HG02678 (cell line): ENCODE results near the gene EMB.
"Not testable (repeated sequence)": the region's sequence is repeated elsewhere in the genome, so short reads cannot be mapped to it uniquely, and the experiment has no call there.

Experiments used
- ATAC-seq: cut with Tn5 transposase; IDR thresholded peaks from one replicate; pipeline ENCODE4 v1.9.1; 2021; ENCODE audit warnings: mild to moderate bottlenecking, moderate library complexity; ENCODE audit not compliant: unreplicated experiment

EMB gene, protein sequence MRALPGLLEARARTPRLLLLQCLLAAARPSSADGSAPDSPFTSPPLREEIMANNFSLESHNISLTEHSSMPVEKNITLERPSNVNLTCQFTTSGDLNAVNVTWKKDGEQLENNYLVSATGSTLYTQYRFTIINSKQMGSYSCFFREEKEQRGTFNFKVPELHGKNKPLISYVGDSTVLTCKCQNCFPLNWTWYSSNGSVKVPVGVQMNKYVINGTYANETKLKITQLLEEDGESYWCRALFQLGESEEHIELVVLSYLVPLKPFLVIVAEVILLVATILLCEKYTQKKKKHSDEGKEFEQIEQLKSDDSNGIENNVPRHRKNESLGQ

DNA sequence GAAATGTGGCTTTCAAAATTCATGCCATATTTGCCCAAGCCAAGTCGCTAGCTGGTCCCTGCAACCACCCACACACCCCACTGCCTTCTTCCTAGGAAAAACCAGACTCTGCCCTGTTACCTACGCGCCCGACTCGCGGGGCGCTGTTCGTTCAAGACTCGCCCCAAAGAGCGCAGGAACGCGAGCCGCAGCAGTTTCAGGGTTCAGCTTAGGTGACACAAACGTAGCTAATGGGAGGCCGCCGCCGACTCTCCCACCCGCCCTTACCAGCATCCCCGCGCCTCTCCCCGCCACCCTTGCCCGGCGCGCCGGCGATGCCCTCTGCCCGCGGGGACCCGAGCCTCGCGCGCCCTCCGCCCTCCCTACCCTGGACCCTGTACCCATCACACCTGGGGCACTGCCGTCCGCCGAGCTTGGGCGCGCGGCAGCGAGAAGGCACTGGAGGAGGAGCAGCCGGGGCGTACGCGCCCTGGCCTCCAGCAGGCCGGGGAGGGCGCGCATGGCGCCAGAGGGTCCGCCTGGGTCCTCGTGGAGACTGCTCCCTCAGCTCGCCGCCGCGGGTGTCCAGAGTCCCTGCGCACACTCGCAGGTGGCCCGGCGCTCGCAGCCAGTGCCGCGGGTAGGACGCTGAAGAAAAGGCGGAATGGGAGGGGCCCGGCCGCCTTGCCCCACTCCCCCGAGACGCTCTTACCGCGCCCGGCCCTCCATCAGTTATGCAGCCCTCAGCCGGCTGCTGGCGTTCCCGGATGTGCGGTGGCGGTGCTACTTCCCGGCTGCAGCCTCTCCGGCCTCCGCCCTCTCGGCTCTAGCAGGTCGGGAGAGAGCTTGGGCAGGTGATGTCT lies at the start of gene EMB:
EMB (minus strand) TSS at position 638 of the 842 bp plus-strand sequence; CDS start at position 501, 137 bp downstream.
- ATAC-seq = peak; percentile 58

DNA sequence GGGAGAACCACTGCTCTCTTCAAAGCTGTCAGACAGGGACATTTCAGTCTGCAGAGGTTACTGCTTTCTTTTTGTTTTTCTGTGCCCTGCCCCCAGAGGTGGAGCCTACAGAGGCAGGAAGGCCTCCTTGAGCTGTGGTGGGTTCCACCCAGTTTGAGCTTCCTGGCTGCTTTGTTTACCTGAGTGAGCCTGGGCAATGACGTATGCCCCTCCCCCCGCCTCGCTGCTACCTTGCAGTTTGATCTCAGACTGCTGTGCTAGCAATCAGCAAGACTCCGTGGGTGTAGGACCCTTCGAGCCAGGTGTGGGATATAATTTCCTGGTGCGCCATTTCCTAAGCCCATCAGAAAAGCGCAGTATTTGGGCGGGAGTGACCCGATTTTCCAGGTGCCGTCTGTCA lies 48.4 kb upstream of the EMB start:
- ATAC-seq = not testable (repeated sequence)

DNA sequence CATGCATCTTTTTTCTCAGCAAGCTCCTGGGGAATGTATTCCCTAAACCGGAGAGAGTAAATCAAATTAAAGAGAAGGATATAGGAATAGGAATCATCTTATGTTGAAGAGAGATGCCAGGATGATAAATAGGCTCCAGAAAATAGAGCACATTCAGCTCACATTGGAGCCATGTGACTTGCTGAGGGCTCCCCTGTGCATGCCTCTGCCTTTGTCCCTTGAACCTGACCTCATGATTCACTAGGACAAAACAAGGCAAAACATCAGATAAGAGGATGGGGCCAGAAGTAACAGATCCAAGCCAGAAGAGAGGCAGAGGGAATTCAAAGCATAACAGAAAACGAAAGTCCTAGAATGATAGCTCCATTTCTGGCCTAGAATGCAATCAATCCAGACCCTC lies 37.7 kb upstream of the EMB start:
- ATAC-seq = not testable (repeated sequence)

DNA sequence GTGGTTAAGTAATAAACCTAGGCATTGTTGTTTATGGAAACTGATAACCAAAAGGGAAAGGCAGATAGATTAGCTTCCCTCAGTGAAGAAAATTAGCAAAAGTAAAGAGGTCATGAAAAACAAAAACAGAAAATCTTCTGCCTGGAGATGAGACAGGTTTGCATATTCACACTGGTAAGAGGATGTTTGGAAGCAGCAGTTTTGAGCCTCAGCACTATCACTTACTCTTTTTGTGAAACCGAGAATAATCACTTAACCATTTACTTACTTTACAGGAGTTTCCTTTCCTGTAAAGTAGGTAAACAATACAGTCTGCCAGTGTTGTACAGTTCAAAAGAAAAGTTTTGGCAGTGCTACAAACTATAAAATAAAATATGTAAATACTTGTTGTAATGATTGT lies 35.5 kb upstream of the EMB start:
- ATAC-seq = peak; percentile 99

DNA sequence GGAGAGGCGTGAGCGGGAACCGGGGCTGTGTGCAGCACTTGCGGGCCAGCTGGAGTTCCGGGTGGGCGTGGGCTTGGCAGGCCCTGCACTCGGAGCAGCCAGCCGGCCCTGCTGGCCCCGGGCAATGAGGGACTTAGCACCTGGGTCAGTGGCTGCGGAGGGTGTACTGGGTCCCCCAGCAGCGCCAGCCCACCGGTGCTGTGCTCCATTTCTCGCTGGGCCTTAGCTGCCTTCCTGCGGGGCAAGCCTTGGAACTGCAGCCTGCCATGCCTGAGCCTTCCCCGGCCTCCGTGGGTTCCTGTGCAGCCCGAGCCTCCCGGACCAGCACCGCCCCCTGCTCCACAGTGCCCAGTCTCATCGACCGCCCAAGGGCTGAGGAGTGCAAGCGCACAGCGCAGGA lies 23.9 kb upstream of the EMB start:
- not testable (repeated sequence) for ATAC-seq

DNA sequence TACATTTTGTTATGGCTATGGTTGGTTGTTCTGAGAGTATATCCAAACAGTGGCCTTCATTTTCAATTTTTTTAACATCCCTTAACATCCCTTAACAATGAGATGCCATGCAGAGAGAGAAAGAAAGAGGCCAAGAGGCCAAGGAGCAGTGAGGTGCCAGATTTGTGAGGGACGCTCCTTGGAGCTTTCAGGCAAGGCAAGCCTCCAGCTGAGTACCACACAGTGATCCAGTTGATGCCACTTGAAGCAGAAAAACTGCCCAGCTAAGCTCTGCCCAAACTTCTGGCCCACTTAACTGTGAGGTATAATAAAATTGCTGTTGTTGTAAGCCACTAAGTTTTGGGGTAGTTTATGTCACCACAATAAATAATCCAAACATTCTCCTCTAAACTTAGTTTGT lies 22.6 kb upstream of the EMB start:
- no peak for ATAC-seq

DNA sequence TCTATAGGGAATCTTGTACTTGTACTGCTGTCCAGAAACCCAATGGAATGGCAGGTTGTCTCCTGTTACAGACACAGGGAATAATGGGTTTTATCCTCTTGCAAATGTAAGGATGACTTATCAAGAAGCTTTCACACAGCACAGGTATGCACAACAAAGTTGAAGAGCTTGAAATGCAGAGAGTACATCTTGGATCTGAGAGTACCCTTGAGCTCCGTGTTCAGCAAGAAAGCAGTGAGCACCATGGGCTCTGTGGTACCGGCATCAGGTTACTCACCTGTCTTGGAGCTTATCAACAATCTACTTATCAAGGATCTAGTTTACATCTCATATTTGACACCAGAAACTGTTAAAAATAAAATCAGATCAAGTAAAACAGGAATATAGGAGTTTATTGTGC lies 22.0 kb upstream of the EMB start:
- ATAC-seq = no peak

DNA sequence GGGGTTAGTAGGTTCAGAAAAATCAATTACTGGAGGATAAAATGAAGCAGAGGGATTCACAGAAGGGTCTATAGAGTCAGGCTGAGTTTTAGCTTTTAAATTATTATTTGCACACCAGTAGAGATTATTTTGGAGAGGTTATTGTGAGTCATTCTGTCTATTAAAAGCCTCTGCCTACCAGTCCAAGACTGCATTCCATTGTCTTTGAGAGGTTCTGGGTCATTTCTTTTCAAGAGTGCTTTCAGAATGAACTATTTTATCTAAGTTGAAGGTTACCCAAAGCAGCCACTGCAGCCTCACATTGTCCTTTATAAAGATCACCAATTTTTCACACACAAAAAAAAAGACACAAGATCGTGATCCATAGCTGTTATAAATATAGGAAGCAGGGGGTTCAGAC lies 21.5 kb upstream of the EMB start:
- ATAC-seq = not testable (repeated sequence)

DNA sequence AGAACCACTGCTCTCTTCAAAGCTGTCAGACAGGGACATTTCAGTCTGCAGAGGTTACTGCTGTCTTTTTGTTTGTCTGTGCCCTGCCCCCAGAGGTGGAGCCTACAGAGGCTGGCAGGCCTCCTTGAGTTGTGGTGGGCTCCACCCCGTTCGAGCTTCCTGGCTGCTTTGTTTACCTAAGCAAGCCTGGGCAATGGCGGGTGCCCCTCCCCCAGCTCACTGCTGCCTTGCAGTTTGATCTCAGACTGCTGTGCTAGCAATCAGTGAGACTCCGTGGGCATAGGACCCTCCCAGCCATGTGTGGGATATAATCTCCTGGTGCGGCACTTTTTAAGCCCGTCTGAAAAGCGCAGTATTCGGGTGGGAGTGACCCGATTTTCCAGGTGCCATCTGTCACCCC lies 17.3 kb upstream of the EMB start:
- not testable (repeated sequence) for ATAC-seq

DNA sequence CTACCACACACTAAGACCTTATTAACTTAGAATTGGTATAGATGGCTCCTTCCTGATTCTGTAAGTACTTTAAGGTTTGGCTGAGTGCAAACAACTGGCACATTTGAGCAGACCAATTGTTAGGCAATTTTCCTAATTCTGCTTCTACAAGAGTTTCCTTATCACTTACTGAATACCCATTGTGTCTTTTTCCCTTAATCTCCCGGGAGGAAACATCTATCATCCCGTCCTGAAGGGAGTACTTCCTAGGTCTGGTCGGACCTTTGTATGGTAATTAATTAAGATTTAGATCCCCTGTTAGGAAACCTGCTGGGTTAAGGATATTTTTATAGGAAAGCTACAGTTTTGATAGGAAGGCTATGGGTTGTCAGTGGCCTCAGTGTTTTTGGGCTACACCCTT lies 8.2 kb upstream of the EMB start:
- ATAC-seq = not testable (repeated sequence)

DNA sequence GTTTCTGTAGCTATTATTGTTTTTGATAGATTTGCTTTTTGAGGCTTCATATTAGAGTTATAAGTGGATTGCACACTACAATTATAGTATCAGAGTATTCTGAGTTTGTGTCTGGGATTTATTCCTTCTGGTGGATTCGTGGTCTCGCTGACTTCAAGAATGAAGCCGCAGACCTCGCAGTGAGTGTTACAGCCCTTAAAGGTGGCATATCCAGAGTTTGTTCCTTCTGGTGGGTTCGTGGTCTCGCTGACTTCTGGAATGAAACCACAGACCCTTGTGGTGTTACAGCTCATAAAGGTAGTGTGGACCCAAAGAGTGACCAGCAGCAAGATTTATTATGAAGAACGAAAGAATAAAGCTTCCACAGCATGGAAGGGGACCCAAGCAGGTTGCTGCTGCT lies 6.9 kb upstream of the EMB start:
- ATAC-seq = no peak

DNA sequence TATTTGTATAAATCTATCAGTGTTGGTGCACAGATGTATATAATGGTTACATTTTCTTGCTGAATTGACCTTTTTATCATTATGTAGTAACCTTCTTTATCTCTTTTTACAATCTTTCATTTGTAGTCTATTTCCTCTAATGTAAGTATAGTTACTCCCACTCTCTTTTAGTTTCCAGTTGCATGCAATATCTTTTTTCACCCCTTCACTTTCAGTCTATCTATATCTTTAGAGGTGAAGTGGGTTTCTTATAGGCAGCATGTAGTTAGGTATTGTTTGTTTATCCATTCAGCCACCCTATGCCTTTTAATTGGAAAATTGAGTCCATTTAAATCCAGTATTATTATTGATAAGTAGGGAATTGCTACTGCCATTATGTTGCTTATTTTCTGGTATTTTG lies 6.1 kb upstream of the EMB start:
- ATAC-seq = no peak

DNA sequence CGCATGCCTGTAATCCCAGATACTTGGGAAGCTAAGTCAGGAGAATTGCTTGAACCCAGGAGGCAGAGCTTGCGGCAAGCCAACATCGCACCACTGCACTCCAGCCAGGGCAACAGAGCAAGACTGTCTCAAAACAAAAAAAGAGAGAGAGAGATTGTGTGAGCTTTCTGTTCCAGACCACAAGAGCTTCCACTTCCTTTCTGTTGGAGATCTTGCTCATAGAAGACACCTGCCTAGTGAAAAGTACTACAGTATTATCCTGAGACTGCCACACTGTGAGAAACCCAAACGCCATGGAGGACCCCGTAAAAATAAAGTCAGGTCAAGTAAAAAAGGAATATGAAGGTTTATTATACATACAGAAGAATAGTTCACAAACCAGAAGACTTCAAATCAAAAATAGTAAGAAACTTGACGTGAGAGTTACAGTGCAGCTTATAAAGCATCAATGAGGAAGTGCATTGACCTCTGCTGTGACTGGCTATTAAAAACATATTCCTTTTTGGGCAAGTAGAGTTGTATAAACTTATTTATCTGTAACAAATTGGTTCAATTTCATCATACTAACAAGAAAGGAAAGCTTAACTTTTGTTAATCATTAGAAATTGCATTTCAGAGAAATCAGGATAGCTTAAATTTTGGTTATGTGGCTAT lies 4.3 kb upstream of the EMB start:
- ATAC-seq = peak; percentile 72

DNA sequence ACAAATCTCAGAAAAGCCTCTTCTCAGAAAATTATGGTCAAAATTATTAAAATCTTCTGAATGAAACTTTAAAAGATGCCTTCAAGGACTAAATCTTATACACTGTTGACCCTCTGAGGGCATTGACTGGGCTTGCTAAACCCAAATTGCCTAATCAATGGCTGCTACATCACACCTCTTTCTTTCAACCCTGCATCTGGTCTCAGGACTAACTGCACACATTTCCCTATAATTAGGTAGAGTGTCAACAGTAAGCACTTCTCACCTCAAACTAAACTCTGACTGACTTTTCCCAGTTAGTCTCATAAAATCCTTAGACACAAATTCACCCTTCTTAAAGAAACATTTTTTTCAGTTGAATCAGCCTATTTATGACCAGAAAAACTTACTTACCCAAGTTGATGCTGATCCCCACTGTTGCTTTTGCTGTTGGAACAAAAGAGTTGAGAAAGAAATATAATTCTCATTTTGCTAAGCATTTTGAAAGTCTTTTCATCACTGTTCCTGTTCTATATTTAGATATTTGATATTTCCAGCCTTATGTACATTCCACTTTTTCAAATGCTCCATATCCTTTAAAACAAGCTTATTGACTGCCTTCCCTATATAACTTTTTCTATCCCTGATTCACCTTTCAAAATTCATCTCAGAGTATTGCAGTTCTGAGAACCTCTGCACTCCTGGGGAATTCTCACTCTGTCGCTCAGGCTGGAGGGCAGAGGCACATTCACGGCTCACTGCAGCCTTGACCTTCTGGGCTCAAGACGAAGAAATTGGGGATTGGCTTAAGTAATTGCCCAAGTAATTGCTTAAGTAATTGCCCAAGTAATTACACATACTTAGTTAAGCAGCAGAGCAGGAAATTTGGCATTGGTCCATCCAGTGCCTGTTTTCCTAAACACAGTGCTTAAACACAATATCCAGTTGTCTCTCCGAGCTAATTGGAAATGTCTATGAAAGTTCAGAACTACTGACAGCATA lies 1.8 kb upstream of the EMB start:
- ATAC-seq = not testable (repeated sequence)

DNA sequence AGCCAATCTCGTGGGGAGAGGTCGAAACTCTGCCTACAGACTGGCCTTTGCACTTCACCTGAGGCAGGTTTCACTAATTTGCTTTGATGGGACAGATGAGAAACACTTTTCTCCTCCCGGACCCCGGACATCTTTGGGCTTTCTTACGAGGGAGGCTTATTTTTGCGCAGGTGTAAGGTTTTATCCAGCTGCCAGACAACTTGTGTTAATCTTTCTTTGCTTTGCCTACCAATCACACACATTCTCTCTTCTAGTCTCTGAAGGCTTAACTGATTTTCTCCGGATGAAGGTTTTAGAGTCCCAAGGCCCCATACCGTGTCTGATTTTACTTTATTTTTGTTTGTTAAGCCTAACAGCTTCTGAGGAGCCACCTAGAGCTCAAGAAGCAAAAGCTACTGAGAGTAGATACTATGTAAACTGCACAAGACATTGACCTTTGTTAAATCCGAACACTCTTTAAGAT lies 436 bp upstream of the EMB start:
- peak; percentile 1 for ATAC-seq

DNA sequence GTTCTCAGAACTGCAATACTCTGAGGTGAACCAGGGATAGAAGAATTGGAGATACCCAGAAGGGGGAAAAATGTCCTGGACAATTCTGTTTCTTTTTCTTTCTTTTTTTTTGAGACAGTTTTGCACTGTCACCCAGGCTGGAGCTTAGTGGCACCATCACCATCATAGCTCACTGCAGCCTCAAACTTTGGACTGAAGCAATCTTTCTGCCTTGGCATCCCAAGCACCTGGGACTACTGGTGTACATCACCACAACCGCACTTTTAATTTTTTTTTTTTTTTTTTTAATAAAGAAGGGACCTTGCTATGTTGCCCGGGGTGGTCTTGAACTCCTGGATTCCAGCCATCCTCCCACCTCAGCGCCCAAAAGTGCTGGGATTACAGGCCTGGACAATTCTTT lies 1.9 kb downstream of the EMB start:
- no peak for ATAC-seq

DNA sequence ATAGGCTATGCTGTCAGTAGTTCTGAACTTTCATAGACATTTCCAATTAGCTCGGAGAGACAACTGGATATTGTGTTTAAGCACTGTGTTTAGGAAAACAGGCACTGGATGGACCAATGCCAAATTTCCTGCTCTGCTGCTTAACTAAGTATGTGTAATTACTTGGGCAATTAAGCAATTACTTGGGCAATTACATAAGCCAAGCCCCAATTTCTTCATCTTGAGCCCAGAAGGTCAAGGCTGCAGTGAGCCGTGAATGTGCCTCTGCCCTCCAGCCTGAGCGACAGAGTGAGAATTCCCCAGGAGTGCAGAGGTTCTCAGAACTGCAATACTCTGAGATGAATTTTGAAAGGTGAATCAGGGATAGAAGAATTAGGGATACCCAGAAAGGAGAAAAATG lies 3.0 kb downstream of the EMB start:
- not testable (repeated sequence) for ATAC-seq

DNA sequence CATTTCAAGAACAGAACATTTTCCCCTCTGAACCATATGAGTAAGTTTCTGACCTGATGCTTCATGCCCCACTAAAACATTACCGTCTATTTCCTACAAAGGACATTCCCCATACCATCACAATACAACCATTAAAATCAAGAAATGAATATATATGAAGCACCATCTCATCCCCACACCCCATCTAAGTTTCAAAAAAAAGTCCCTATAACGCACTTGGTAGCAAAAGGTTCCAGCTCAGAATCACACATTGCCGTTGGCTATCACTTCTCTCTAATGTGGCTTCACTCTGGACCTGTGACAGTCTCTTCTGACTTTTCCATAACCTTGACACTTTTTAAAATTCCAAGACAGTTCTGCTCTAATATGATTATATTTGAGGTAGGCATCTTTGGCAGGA lies 5.9 kb downstream of the EMB start:
- peak; percentile 62 for ATAC-seq

DNA sequence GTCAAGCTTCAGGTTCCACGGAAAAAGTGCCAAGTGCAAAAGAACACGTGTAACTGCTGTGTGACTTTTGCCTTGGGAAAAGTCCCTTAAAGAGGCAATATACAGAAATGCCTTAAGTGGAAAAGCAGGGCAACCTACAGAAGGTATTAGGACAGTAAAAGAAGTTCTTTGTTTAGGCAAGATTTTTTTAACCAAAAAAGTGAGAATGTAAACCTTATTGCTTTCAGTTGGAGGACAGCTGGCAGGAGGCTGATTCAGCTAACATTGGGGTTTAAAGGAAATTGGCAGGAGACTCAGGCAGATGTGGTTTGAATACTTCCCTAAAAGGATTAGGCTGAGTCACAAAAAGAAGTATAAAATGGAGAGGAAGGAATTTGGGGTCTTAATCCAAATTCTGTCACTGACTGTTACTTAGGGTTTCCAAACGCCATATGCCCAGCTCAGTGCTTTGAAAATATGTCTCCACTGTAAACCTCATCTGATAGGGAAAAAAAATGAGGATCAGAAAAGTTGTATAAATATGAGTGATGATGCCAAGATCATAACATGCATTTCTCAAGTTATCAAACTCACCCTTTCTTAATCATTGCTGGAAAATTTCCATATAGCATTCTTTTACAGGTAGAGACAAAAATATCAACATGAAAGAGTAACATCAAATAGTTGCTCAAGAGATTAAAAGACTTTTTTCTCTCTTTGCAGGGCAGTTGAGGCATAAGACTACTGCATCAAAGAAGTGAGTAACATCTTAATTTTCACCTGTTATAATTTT lies 9.8 kb downstream of the EMB start:
- ATAC-seq = not testable (repeated sequence)
